OCI-LY1 (cell line): ENCODE measurements around the gene DQX1.

ENCODE experiments used
- H2AFZ ChIP-seq: fragments of 200-600 bp; sonication (generic), shearing (Covaris generic); 2 replicates; pipeline ENCODE4 v1.6.0; 2014; ENCODE audit warnings: antibody characterized with exemption, mild to moderate bottlenecking, low read length
- H3F3A ChIP-seq: fragments of 200-600 bp; sonication (generic), shearing (Covaris generic); 2 replicates; pipeline ENCODE4 v1.6.0; 2014; ENCODE audit warnings: mild to moderate bottlenecking, antibody characterized with exemption, low read length, moderate library complexity; ENCODE audit not compliant: insufficient read depth
- H3K27ac ChIP-seq: fragments of 200-600 bp; sonication (generic); 2 replicates; pipeline ENCODE4 v1.5.1; 2014; ENCODE audit warnings: low read length, mixed run types, mild to moderate bottlenecking, low read depth; ENCODE audit not compliant: poor library complexity, severe bottlenecking
- H3K27me3 ChIP-seq: fragments of 200-600 bp; sonication (generic); 2 replicates; pipeline ENCODE4 v1.6.0; 2014; ENCODE audit warnings: antibody characterized with exemption, mild to moderate bottlenecking, low read length, moderate library complexity; ENCODE audit not compliant: insufficient read depth
- H3K36me3 ChIP-seq: fragments of 200-600 bp; sonication (generic); 2 replicates; pipeline ENCODE4 v1.6.1; 2014; ENCODE audit warnings: mild to moderate bottlenecking, antibody characterized with exemption, low read length, moderate library complexity, mixed read lengths; ENCODE audit not compliant: insufficient read depth
- H3K4me1 ChIP-seq: fragments of 200-600 bp; sonication (generic); 2 replicates; pipeline ENCODE4 v1.5.1; 2014; ENCODE audit warnings: mild to moderate bottlenecking, low read length, moderate library complexity; ENCODE audit not compliant: insufficient read depth, severe bottlenecking
- H3K4me2 ChIP-seq: fragments of 200-600 bp; sonication (generic), shearing (Covaris generic); 2 replicates; pipeline ENCODE4 v1.6.1; 2014; ENCODE audit warnings: low read length
- H3K4me3 ChIP-seq: fragments of 200-600 bp; sonication (generic); 2 replicates; pipeline ENCODE4 v1.5.1; 2014; ENCODE audit warnings: low read length, low read depth, mild to moderate bottlenecking, mixed read lengths; ENCODE audit not compliant: poor library complexity, severe bottlenecking
- H3K79me2 ChIP-seq: fragments of 200-600 bp; shearing (Covaris generic); 2 replicates; pipeline ENCODE4 v1.6.1; 2016; ENCODE audit warnings: mixed run types, low read length, mixed read lengths; ENCODE audit not compliant: insufficient read depth
- H3K9ac ChIP-seq: fragments of 200-600 bp; sonication (generic), shearing (Covaris generic); 2 replicates; pipeline ENCODE4 v1.6.1; 2014; ENCODE audit warnings: mild to moderate bottlenecking, low read length, mixed read lengths
- H3K9me2 ChIP-seq: fragments of 200-600 bp; sonication (generic), shearing (Covaris generic); 2 replicates; pipeline ENCODE4 v1.6.1; 2014; ENCODE audit warnings: low read depth, mild to moderate bottlenecking, low read length, mixed read lengths
- H3K9me3 ChIP-seq: fragments of 200-600 bp; shearing (Covaris generic); 2 replicates; pipeline ENCODE4 v1.6.1; 2014; ENCODE audit warnings: low read length, mixed read lengths
- H4K20me1 ChIP-seq: fragments of 200-600 bp; sonication (generic), shearing (Covaris generic); 2 replicates; pipeline ENCODE4 v1.6.0; 2016; ENCODE audit warnings: mild to moderate bottlenecking, low read length; ENCODE audit not compliant: insufficient read depth
- EZH2 ChIP-seq: fragments of 200-600 bp; sonication (generic), shearing (Covaris generic); IDR thresholded peaks from 2 replicates; pipeline ENCODE4 v1.8.0; 2017; ENCODE audit warnings: borderline replicate concordance, mixed run types, mild to moderate bottlenecking, antibody characterized with exemption, low read length, moderate library complexity, mixed read lengths
- TF ChIP-seq, protein P1 (sequence below): fragments of 200-600 bp; sonication (generic), shearing (Covaris generic); IDR thresholded peaks from 2 replicates; pipeline ENCODE4 v1.5.1; 2017; ENCODE audit warnings: mild to moderate bottlenecking, antibody characterized with exemption, low read length, moderate library complexity, mixed read lengths

DQX1 gene

DNA sequence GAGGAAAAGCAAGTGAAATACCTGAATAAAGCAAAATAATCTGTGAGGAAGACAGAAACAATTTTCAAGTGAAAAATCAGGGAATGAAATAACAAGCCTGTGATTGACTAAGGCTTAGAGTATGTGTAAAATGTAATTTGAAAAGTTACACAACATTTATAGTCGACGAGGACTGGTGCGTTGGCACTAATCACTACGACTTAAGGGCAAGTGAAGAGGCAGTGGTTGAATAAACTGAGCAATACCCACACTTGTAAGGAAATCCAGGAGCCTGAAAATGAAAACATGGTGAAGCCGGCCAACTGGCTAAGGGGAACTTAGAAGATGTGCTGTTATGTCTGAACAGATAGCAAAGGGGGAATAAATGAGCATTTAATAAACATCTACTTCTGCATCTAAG lies 41.9 kb upstream of the DQX1 start:
- H3F3A ChIP-seq: no peaks in the 10 kb centered on the region
- no peaks in the 10 kb centered on the region for H3K27me3 ChIP-seq
- H3K79me2 ChIP-seq: no peaks in the 10 kb centered on the region
- no peak for TF ChIP-seq EZH2
- TF ChIP-seq, protein P1, sequence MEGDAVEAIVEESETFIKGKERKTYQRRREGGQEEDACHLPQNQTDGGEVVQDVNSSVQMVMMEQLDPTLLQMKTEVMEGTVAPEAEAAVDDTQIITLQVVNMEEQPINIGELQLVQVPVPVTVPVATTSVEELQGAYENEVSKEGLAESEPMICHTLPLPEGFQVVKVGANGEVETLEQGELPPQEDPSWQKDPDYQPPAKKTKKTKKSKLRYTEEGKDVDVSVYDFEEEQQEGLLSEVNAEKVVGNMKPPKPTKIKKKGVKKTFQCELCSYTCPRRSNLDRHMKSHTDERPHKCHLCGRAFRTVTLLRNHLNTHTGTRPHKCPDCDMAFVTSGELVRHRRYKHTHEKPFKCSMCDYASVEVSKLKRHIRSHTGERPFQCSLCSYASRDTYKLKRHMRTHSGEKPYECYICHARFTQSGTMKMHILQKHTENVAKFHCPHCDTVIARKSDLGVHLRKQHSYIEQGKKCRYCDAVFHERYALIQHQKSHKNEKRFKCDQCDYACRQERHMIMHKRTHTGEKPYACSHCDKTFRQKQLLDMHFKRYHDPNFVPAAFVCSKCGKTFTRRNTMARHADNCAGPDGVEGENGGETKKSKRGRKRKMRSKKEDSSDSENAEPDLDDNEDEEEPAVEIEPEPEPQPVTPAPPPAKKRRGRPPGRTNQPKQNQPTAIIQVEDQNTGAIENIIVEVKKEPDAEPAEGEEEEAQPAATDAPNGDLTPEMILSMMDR: no peak
- no peaks in the 10 kb centered on the region for H4K20me1 ChIP-seq
- H3K27ac ChIP-seq: no peak overlapping the region
- no peak overlapping the region for H3K9ac ChIP-seq
- no peaks in the 10 kb centered on the region for H3K9me2 ChIP-seq
- H3K4me1 ChIP-seq: peaks cover 13% of the 10 kb centered on the region
- H2AFZ ChIP-seq: no peak overlapping the region
- H3K36me3 ChIP-seq: no peaks in the 10 kb centered on the region
- no peak overlapping the region for H3K4me3 ChIP-seq
- H3K9me3 ChIP-seq: no peaks in the 10 kb centered on the region
- H3K4me2 ChIP-seq: no peak overlapping the region

- H3K27me3 ChIP-seq: no peaks in the 10 kb centered on the region
- H3K4me1 ChIP-seq: peaks cover 10% of the 10 kb centered on the region
- H3K79me2 ChIP-seq: no peaks in the 10 kb centered on the region
- no peak overlapping the region for H3K27ac ChIP-seq
- H3F3A ChIP-seq: no peaks in the 10 kb centered on the region
- H3K4me3 ChIP-seq: no peak overlapping the region
- H3K36me3 ChIP-seq: no peaks in the 10 kb centered on the region
- no peaks in the 10 kb centered on the region for H4K20me1 ChIP-seq
- H3K9me3 ChIP-seq: no peaks in the 10 kb centered on the region
- H3K9ac ChIP-seq: no peak overlapping the region
- TF ChIP-seq, protein P1: no peak
- no peak for TF ChIP-seq EZH2
- no peak overlapping the region for H2AFZ ChIP-seq
- no peak overlapping the region for H3K4me2 ChIP-seq
- no peaks in the 10 kb centered on the region for H3K9me2 ChIP-seq
These were observed 40.7 kb upstream of the DQX1 start for GRCh38 chr2:74566754-74567085.

- Histone ChIP-seq H3K27me3 (no peaks in the 10 kb centered on the region), H3K9me3 (no peaks in the 10 kb centered on the region), H3K9me2 (no peaks in the 10 kb centered on the region), H3K36me3 (no peaks in the 10 kb centered on the region), H3K9ac (no peak overlapping the region), H3F3A (no peaks in the 10 kb centered on the region), H2AFZ (no peak overlapping the region), H4K20me1 (no peaks in the 10 kb centered on the region), H3K79me2 (no peaks in the 10 kb centered on the region), H3K4me3 (no peak overlapping the region), H3K4me2 (no peak overlapping the region), H3K27ac (no peak overlapping the region), H3K4me1 (peaks cover 5% of the 10 kb centered on the region)
- TF ChIP-seq EZH2: no peak
- TF ChIP-seq, protein P1: no peak
These were observed 40.2 kb upstream of the DQX1 start for GRCh38 chr2:74566076-74566753.
